T-helper 1 cell (primary cell): ENCODE results near the gene MT1H.
"Not testable (repeated sequence)": the region's sequence is repeated elsewhere in the genome, so short reads cannot be mapped to it uniquely, and the experiment has no call there.

Experiments used
- DNase-seq, 5 donors: peaks; one replicate each; pipeline ENCODE4 v3.0.0-alpha.2; 2012 to 2020

MT1H gene

GRCh38 chr16:56684926-56685590 is 15.4 kb downstream of the MT1H start:
- no peak for DNase-seq

GRCh38 chr16:56686758-56687157 is 17.1 kb downstream of the MT1H start:
- DNase-seq: no peak

- no peak for DNase-seq
Measured at GRCh38 chr16:56688762-56689161, 19.1 kb downstream of the MT1H start.

GRCh38 chr16:56689171-56689570 is 19.6 kb downstream of the MT1H start:
- no peak for DNase-seq

- DNase-seq: no peak
Measured at GRCh38 chr16:56690420-56691122, 21.0 kb downstream of the MT1H start.

GRCh38 chr16:56691885-56692284 is 22.3 kb downstream of the MT1H start:
- DNase-seq: no peak

- no peak for DNase-seq
Measured at GRCh38 chr16:56695246-56695645, 25.6 kb downstream of the MT1H start.

GRCh38 chr16:56697456-56698155 is 28.0 kb downstream of the MT1H start:
- no peak for DNase-seq

- DNase-seq: no peak
Measured at GRCh38 chr16:56700195-56700594, 30.6 kb downstream of the MT1H start.

GRCh38 chr16:56700631-56701030 is 31.0 kb downstream of the MT1H start:
- no peak for DNase-seq

GRCh38 chr16:56701534-56701933 is 31.9 kb downstream of the MT1H start:
- no peak for DNase-seq

- no peak for DNase-seq
Measured at GRCh38 chr16:56702836-56703235, 33.2 kb downstream of the MT1H start.

GRCh38 chr16:56708525-56709442 is 39.2 kb downstream of the MT1H start:
- DNase-seq: peak in 1 of 5 donors; percentile 64

- no peak for DNase-seq
Measured at GRCh38 chr16:56709443-56710040, 39.9 kb downstream of the MT1H start.

GRCh38 chr16:56710181-56710737 is 40.6 kb downstream of the MT1H start:
- DNase-seq: no peak

GRCh38 chr16:56711862-56712261 is 42.2 kb downstream of the MT1H start:
- DNase-seq: no peak

GRCh38 chr16:56713794-56714193 is 44.2 kb downstream of the MT1H start:
- DNase-seq: no peak

GRCh38 chr16:56715126-56715525 is 45.5 kb downstream of the MT1H start:
- no peak for DNase-seq

- no peak for DNase-seq
Measured at GRCh38 chr16:56716761-56717160, 47.1 kb downstream of the MT1H start.

- not testable (repeated sequence) for DNase-seq
Measured at GRCh38 chr16:56717532-56717931, 47.9 kb downstream of the MT1H start.
